Measurements from ENCODE around the gene SPOCK2. TPM values are rescaled to one million over a fixed set of nuclear protein-coding genes. Genes with fewer than 3 reads are reported as not detected.
A peak's percentile ranks its signal among the peaks of the same experiment; 100 is the strongest.

The SPOCK2 gene
- total RNA-seq, 2 donors from 2014 or later = 8.1 to 9.8 TPM

- ATAC-seq (peak; percentile 85 to 87), DNase-seq (peak; percentile 94)
- intact Hi-C loops (cut with DNase I) = no loop called here
These were observed 78.8 kb downstream of the SPOCK2 start for GRCh38 chr10:72009425-72010081.

GRCh38 chr10:72009051-72009424 is 79.3 kb downstream of the SPOCK2 start:
- ATAC-seq = no peak
- no peak for DNase-seq
- intact Hi-C loops (cut with DNase I) = no loop called here

Other genes with a start within 250 kb of the SPOCK2 start
- gene PSAP, start 237.3 kb downstream of the SPOCK2 start, total RNA-seq = 1,000 to 10,000 TPM; 1,413 to 1,441 TPM
- 10 to 100 TPM; 17.7 to 40.0 TPM for gene CHST3, start 124.2 kb downstream of the SPOCK2 start, total RNA-seq
- 100 to 1,000 TPM; 155 to 168 TPM for gene ANAPC16, start 127.5 kb upstream of the SPOCK2 start, total RNA-seq
- 10 to 100 TPM; 25.2 to 28.1 TPM for gene ASCC1, start 127.7 kb upstream of the SPOCK2 start, total RNA-seq
- gene DDIT4, start 185.4 kb upstream of the SPOCK2 start, total RNA-seq = 100 to 1,000 TPM in 1 of 2 donors, 10 to 100 TPM in 1; 88.8 to 112 TPM